ENCODE measurements around the gene TRMT112. TPM values are rescaled to one million over a fixed set of nuclear protein-coding genes. Genes with fewer than 3 reads are reported as not detected.

Gene TRMT112
- total and polyA plus RNA-seq, 5 donors from 2014 or later, result 95.6 to 512 (median 478) TPM

Other genes with a start within 250 kb of the TRMT112 start
- 5.6 TPM for gene MACROD1, start 151.4 kb downstream of the TRMT112 start, total RNA-seq
- gene MACROD1, start 151.4 kb downstream of the TRMT112 start, polyA plus RNA-seq, result 10 to 100 TPM in 1 of 4 donors, 1 to 10 TPM in 3; 5.3 to 12.7 (median 7.0) TPM
- gene STIP1, start 131.4 kb downstream of the TRMT112 start, total RNA-seq, result 57.8 TPM
- gene STIP1, start 131.4 kb downstream of the TRMT112 start, polyA plus RNA-seq, result 10 to 100 TPM; 62.8 to 72.3 (median 64.8) TPM
- gene FERMT3, start 110.8 kb downstream of the TRMT112 start, total RNA-seq, result 156 TPM
- gene FERMT3, start 110.8 kb downstream of the TRMT112 start, polyA plus RNA-seq, result 100 to 1,000 TPM; 151 to 183 (median 175) TPM
- gene TRPT1, start 91.4 kb downstream of the TRMT112 start, total RNA-seq, result 14.6 TPM
- gene TRPT1, start 91.4 kb downstream of the TRMT112 start, polyA plus RNA-seq, result 10 to 100 TPM; 33.2 to 37.0 (median 35.3) TPM
- gene NUDT22, start 91.3 kb downstream of the TRMT112 start, total RNA-seq, result 43.1 TPM
- gene NUDT22, start 91.3 kb downstream of the TRMT112 start, polyA plus RNA-seq, result 10 to 100 TPM; 35.8 to 46.9 (median 40.7) TPM
- gene DNAJC4, start 87.0 kb downstream of the TRMT112 start, total RNA-seq, result 41.9 TPM
- 10 to 100 TPM; 18.1 to 22.8 (median 20.4) TPM for gene DNAJC4, start 87.0 kb downstream of the TRMT112 start, polyA plus RNA-seq
- 19.6 TPM for gene VEGFB, start 83.0 kb downstream of the TRMT112 start, total RNA-seq
- gene VEGFB, start 83.0 kb downstream of the TRMT112 start, polyA plus RNA-seq, result 1 to 10 TPM; 6.5 to 8.6 (median 8.0) TPM
- gene FKBP2, start 76.5 kb downstream of the TRMT112 start, total RNA-seq, result 21.1 TPM
- 10 to 100 TPM; 36.8 to 47.8 (median 43.2) TPM for gene FKBP2, start 76.5 kb downstream of the TRMT112 start, polyA plus RNA-seq
- gene PPP1R14B, start 70.6 kb downstream of the TRMT112 start, total RNA-seq, result 22.4 TPM
- gene PPP1R14B, start 70.6 kb downstream of the TRMT112 start, polyA plus RNA-seq, result 10 to 100 TPM; 23.0 to 37.6 (median 29.4) TPM
- 3.6 TPM for gene PLCB3, start 66.0 kb downstream of the TRMT112 start, total RNA-seq
- under 1 TPM; 0.10 to 0.40 (median 0.25) TPM for gene PLCB3, start 66.0 kb downstream of the TRMT112 start, polyA plus RNA-seq
- 25.7 TPM for gene BAD, start 32.9 kb downstream of the TRMT112 start, total RNA-seq
- 10 to 100 TPM; 39.9 to 50.4 (median 46.3) TPM for gene BAD, start 32.9 kb downstream of the TRMT112 start, polyA plus RNA-seq
- 26.0 TPM for gene GPR137, start 31.7 kb downstream of the TRMT112 start, total RNA-seq
- 1 to 10 TPM; 4.1 to 8.1 (median 5.8) TPM for gene GPR137, start 31.7 kb downstream of the TRMT112 start, polyA plus RNA-seq
- not detected for gene KCNK4, start 26.3 kb downstream of the TRMT112 start, total RNA-seq
- gene KCNK4, start 26.3 kb downstream of the TRMT112 start, polyA plus RNA-seq, result not detected
- not detected for gene CATSPERZ, start 17.2 kb downstream of the TRMT112 start, total RNA-seq
- gene CATSPERZ, start 17.2 kb downstream of the TRMT112 start, polyA plus RNA-seq, result not detected
- gene ESRRA, start 12.0 kb downstream of the TRMT112 start, total RNA-seq, result 28.6 TPM
- 1 to 10 TPM; 6.0 to 7.4 (median 6.4) TPM for gene ESRRA, start 12.0 kb downstream of the TRMT112 start, polyA plus RNA-seq
- gene PRDX5, start 562 bp upstream of the TRMT112 start, total RNA-seq, result 40.1 TPM
- 100 to 1,000 TPM; 170 to 217 (median 187) TPM for gene PRDX5, start 562 bp upstream of the TRMT112 start, polyA plus RNA-seq
- gene CCDC88B, start 22.6 kb upstream of the TRMT112 start, total RNA-seq, result 144 TPM
- gene CCDC88B, start 22.6 kb upstream of the TRMT112 start, polyA plus RNA-seq, result 10 to 100 TPM in 2 of 4 donors, 1 to 10 TPM in 2; 7.4 to 11.7 (median 9.7) TPM
- 32.7 TPM for gene RPS6KA4, start 41.6 kb upstream of the TRMT112 start, total RNA-seq
- gene RPS6KA4, start 41.6 kb upstream of the TRMT112 start, polyA plus RNA-seq, result 10 to 100 TPM in 2 of 4 donors, 1 to 10 TPM in 2; 6.3 to 14.6 (median 11.1) TPM
- not detected for gene SLC22A11, start 238.4 kb upstream of the TRMT112 start, total RNA-seq
- not detected for gene SLC22A11, start 238.4 kb upstream of the TRMT112 start, polyA plus RNA-seq